Esophagus mucosa (tissue), 1 donor: ENCODE measurements around the gene CALHM1. TPM values are rescaled to one million over a fixed set of nuclear protein-coding genes. Genes with fewer than 3 reads are reported as not detected.
"Not testable (repeated sequence)": the region's sequence is repeated elsewhere in the genome, so short reads cannot be mapped to it uniquely, and the experiment has no call there.

Experiments used
- ATAC-seq: fragments of 200-7000 bp; cut with Tn5 transposase; one replicate; pipeline ENCODE4 v1.9.1; 2020
- total RNA-seq: library from RNA; stranded (reverse); gene quantifications from one replicate; pipeline ENCODE4 v1.2.4, GENCODE V29; 2023
- donor health status: DM: yes; HTN: yes; CAD: no.

Gene CALHM1
- total RNA-seq = 0.04 TPM

GRCh38 chr10:103458720-103459119 is at the start of gene CALHM1:
CALHM1 (minus strand) TSS chr10:103458900; CDS start chr10:103458751, 149 bp downstream.
- ATAC-seq = peak; percentile 33

- peak; percentile 15 for ATAC-seq
These were observed 48.8 kb upstream of the CALHM1 start for GRCh38 chr10:103507235-103508191.

- ATAC-seq = no peak
These were observed 47.4 kb upstream of the CALHM1 start for GRCh38 chr10:103506061-103506460.

GRCh38 chr10:103504181-103504783 is 45.6 kb upstream of the CALHM1 start:
- no peak for ATAC-seq

GRCh38 chr10:103503777-103504176 is 45.1 kb upstream of the CALHM1 start:
- ATAC-seq = not testable (repeated sequence)

- ATAC-seq = no peak
These were observed 44.4 kb upstream of the CALHM1 start for GRCh38 chr10:103502849-103503660.

GRCh38 chr10:103501186-103501585 is 42.5 kb upstream of the CALHM1 start:
- no peak for ATAC-seq

- no peak for ATAC-seq
These were observed 41.8 kb upstream of the CALHM1 start for GRCh38 chr10:103500481-103500880.

GRCh38 chr10:103499881-103500280 is 41.2 kb upstream of the CALHM1 start:
- ATAC-seq = no peak

- no peak for ATAC-seq
These were observed 40.4 kb upstream of the CALHM1 start for GRCh38 chr10:103498936-103499638.

GRCh38 chr10:103497161-103497915 is 38.6 kb upstream of the CALHM1 start:
- ATAC-seq = no peak

GRCh38 chr10:103495321-103495720 is 36.6 kb upstream of the CALHM1 start:
- ATAC-seq = no peak

- ATAC-seq = peak; percentile 21
These were observed 35.5 kb upstream of the CALHM1 start for GRCh38 chr10:103493916-103494877.

- no peak for ATAC-seq
These were observed 34.7 kb upstream of the CALHM1 start, which contains the start of gene NEURL1 for GRCh38 chr10:103493362-103493915. NEURL1 (plus strand) TSS chr10:103493705; CDS start chr10:103494388, 683 bp downstream.

- ATAC-seq = no peak
These were observed 34.1 kb upstream of the CALHM1 start for GRCh38 chr10:103492655-103493261.

- peak; percentile 48 for ATAC-seq
These were observed 33.1 kb upstream of the CALHM1 start for GRCh38 chr10:103491729-103492364.

GRCh38 chr10:103490986-103491314 is 32.2 kb upstream of the CALHM1 start:
- no peak for ATAC-seq

GRCh38 chr10:103487410-103487708 is 28.7 kb upstream of the CALHM1 start:
- no peak for ATAC-seq
